HepG2 (cell line): ENCODE data around the gene HYAL1. TPM values are rescaled to one million over a fixed set of nuclear protein-coding genes. Genes with fewer than 3 reads are reported as not detected.

ENCODE experiments used
- ATM ChIP-seq: fragments of 450-650 bp; IDR thresholded peaks from 2 replicates; pipeline ENCODE4 v1.7.1; 2017; ENCODE audit warnings: mild to moderate bottlenecking, borderline replicate concordance
- E2F1 ChIP-seq: sonication (generic); formaldehyde crosslinking; IDR thresholded peaks from 2 replicates; pipeline ENCODE4 v1.5.0; 2020; ENCODE audit warnings: missing genetic modification reagents
- FUBP1 ChIP-seq: sonication (generic); formaldehyde crosslinking; IDR thresholded peaks from 2 replicates; pipeline ENCODE4 v1.5.1; 2020; ENCODE audit warnings: missing genetic modification reagents, mild to moderate bottlenecking, borderline replicate concordance
- GMEB1 ChIP-seq: sonication (generic); formaldehyde crosslinking; IDR thresholded peaks from 2 replicates; pipeline ENCODE4 v1.5.1; 2020; ENCODE audit warnings: missing genetic modification reagents, mild to moderate bottlenecking, borderline replicate concordance
- HMG20B ChIP-seq: conservative IDR thresholded peaks from 2 replicates; pipeline ENCODE4 v1.6.1; 2016; ENCODE audit warnings: missing genetic modification reagents, missing compliant biosample characterization
- MIER3 ChIP-seq: IDR thresholded peaks from 2 replicates; pipeline ENCODE4 v1.6.1; 2016; ENCODE audit warnings: missing compliant biosample characterization, borderline replicate concordance
- PAX8 ChIP-seq: sonication (generic); formaldehyde crosslinking; IDR thresholded peaks from 2 replicates; pipeline ENCODE4 v1.8.0; 2022; ENCODE audit warnings: mild to moderate bottlenecking, missing genetic modification reagents, borderline replicate concordance
- PHF21A ChIP-seq: sonication (generic); formaldehyde crosslinking; IDR thresholded peaks from 2 replicates; pipeline ENCODE4 v1.5.0; 2020; ENCODE audit warnings: mild to moderate bottlenecking, missing genetic modification reagents
- POGK ChIP-seq: sonication (generic); formaldehyde crosslinking; conservative IDR thresholded peaks from 2 replicates; pipeline ENCODE4 v1.8.0; 2022; ENCODE audit warnings: mild to moderate bottlenecking, moderate library complexity, missing genetic modification reagents
- SOX5 ChIP-seq: IDR thresholded peaks from 2 replicates; pipeline ENCODE4 v1.6.1; 2016; ENCODE audit warnings: borderline replicate concordance
- STAG1 ChIP-seq: sonication (generic); formaldehyde crosslinking; IDR thresholded peaks from 2 replicates; pipeline ENCODE4 v1.4.0; 2020; ENCODE audit warnings: missing genetic modification reagents
- TARDBP ChIP-seq: sonication (generic); formaldehyde crosslinking; IDR thresholded peaks from 2 replicates; pipeline ENCODE4 v1.8.0; 2022; ENCODE audit warnings: mild to moderate bottlenecking, missing genetic modification reagents
- ZC3H4 ChIP-seq: sonication (generic); formaldehyde crosslinking; IDR thresholded peaks from 2 replicates; pipeline ENCODE4 v1.4.0; 2020; ENCODE audit warnings: missing genetic modification reagents, borderline replicate concordance
- ZNF124 ChIP-seq: sonication (generic); formaldehyde crosslinking; IDR thresholded peaks from 2 replicates; pipeline ENCODE4 v1.4.0; 2020; ENCODE audit warnings: missing genetic modification reagents
- ZNF235 ChIP-seq: sonication (generic); formaldehyde crosslinking; IDR thresholded peaks from 2 replicates; pipeline ENCODE4 v1.8.1; 2023; ENCODE audit warnings: mild to moderate bottlenecking, missing genetic modification reagents, borderline replicate concordance
- ZNF276 ChIP-seq: sonication (generic); formaldehyde crosslinking; IDR thresholded peaks from 2 replicates; pipeline ENCODE4 v1.4.0; 2020; ENCODE audit warnings: mild to moderate bottlenecking, low read depth, missing genetic modification reagents
- ZNF639 ChIP-seq: conservative IDR thresholded peaks from 2 replicates; pipeline ENCODE4 v1.6.1; 2018; ENCODE audit warnings: missing genetic modification reagents
- ZNF777 ChIP-seq: sonication (generic); formaldehyde crosslinking; IDR thresholded peaks from 2 replicates; pipeline ENCODE4 v1.4.0; 2020; ENCODE audit warnings: missing genetic modification reagents
- ZNF816 ChIP-seq: sonication (generic); formaldehyde crosslinking; IDR thresholded peaks from 2 replicates; pipeline ENCODE4 v1.8.0; 2022; ENCODE audit warnings: missing genetic modification reagents, mild to moderate bottlenecking, borderline replicate concordance
- polyA plus RNA-seq, 8 experiments: library from polyadenylated mRNA; depleted of rRNA in 3 of 8; stranded (reverse) in 7 of 8; unstranded in 1 of 8; fragments of >200 nt; fragmentation: Illumina TruSeq in 4 of 8; extraction: Trizol in 4 of 8; gene quantifications; 2 replicates each; pipeline versions ENCODE4 v1.2.1 to v1.2.3, GENCODE V29; 2011 to 2016; ENCODE audit warnings: low read depth in 4 of 8, missing spikeins in 1 of 8, mixed read lengths in 1 of 8; ENCODE audit not compliant: insufficient read depth in 1 of 8
- total RNA-seq, 5 experiments: library from RNA; depleted of rRNA; stranded (reverse); fragments of >200 nt; fragmentation: Illumina TruSeq; extraction: Trizol; gene quantifications; 2 replicates each; pipeline ENCODE4 v1.2.3, GENCODE V29; 2016; ENCODE audit warnings: low read depth in 1 of 5

The HYAL1 gene
- total and polyA plus RNA-seq, 2 of the 13 experiments (the other 11 are each of a cell fraction or from before 2014, with no cell fraction given), result 76.5 to 193 TPM

GRCh38 chr3:50324351-50325112 is 21.2 kb upstream of the HYAL1 start (continued):
- TF ChIP-seq POGK (CRISPR knock-in tag) (no peak), SOX5 (CRISPR knock-in tag) (peak; percentile 35; the same call in 1 of the 2 replicates), ZNF276 (0 out of 2 replicates have a peak, but pooled peaks have one; percentile 46), PAX8 (CRISPR knock-in tag) (no peak), ZC3H4 (CRISPR knock-in tag) (no peak), GMEB1 (CRISPR knock-in tag) (peak; percentile 28; the same call in 1 of the 2 replicates), ZNF816 (CRISPR knock-in tag) (no peak), FUBP1 (CRISPR knock-in tag) (no peak), ZNF639 (CRISPR knock-in tag) (no peak), ATM (no peak), TARDBP (CRISPR knock-in tag) (peak; percentile 25; the same call in 1 of the 2 replicates), ZNF777 (CRISPR knock-in tag) (no peak), ZNF235 (CRISPR knock-in tag) (0 out of 2 replicates have a peak, but pooled peaks have one; percentile 34), ZNF124 (CRISPR knock-in tag) (no peak), PHF21A (peak; percentile 65; the same call in 1 of the 2 replicates), E2F1 (no peak), STAG1 (CRISPR knock-in tag) (peak; percentile 95), HMG20B (CRISPR knock-in tag) (no peak), MIER3 (peak; percentile 21; the same call in 1 of the 2 replicates)
